NCI-H187 (cell line): ENCODE data around the gene ADGRB3.
"Not testable (repeated sequence)": the region's sequence is repeated elsewhere in the genome, so short reads cannot be mapped to it uniquely, and the experiment has no call there.

Source experiments
- DNase-seq, 2 experiments: peaks; one replicate each; lab custom pipeline; 2025; lab: John Stamatoyannopoulos, UW

ADGRB3 gene

DNA sequence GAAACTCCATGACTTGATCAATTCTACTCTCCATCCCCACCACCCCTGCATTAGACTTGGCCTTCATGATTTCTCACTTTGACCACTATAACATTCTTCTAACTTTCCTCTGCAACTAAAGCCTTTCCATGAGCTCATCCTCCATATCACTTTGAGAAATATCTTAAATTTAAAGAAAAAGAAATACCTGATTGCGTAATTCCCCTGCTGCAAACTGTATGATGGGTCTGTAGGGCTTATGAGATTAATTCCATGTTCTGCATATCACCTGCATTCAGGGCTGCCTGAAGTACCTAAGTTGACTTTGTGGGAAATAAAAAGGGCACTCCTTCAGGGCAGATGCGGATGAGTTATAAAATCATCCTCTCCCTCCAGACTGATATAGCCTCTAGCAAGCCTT is 611.9 kb downstream of the ADGRB3 start:
- DNase-seq = no peak

DNA sequence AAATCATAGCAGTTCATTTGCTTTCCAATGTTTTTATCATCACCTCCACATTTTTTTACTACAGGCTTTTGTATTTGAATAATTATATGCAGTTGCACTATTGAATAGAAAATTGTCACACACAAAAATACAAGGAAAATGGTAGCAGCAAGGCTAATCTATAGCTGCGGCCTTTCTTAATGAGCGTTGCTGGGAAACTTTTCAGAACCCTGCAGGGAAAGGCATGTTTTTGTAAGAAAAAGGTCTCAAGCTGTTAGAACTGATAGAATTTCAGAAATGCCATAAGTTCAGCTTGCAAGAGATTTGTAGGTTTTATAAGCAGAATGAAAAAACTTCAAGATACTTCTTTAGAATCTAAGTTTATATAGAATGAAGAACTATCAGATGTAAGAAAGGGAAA is 625.9 kb downstream of the ADGRB3 start:
- no peak for DNase-seq

GRCh38 chr6:69263297-69263696 is 628.2 kb downstream of the ADGRB3 start:
- no peak for DNase-seq

GRCh38 chr6:69265090-69265489 is 630.0 kb downstream of the ADGRB3 start:
- DNase-seq = no peak

GRCh38 chr6:69265706-69266105 is 630.6 kb downstream of the ADGRB3 start:
- no peak for DNase-seq

DNA sequence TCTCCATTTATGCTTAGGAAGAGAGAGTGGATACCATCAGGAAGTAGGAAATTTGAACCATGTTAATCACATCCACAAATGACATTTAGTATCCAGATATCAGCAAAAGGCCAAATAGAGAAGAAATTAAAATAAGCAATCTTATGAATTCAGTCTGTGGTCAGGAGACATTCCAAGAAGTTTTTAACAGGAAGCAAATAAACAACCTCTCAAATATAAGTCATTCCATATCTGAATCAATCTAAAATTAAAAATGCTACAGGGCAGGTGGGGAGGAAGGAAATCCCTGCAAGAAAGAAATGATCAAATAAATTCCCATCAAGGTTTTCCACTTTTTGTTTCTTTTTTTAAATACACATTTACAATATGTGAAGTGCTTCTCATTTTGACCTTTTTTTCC is 641.1 kb downstream of the ADGRB3 start:
- no peak for DNase-seq

- no peak for DNase-seq
Measured at GRCh38 chr6:69279805-69280204, 644.7 kb downstream of the ADGRB3 start.

- DNase-seq = no peak
Measured at GRCh38 chr6:69280858-69281257, 645.8 kb downstream of the ADGRB3 start.

- DNase-seq = no peak
Measured at GRCh38 chr6:69284176-69284730, 649.2 kb downstream of the ADGRB3 start.

DNA sequence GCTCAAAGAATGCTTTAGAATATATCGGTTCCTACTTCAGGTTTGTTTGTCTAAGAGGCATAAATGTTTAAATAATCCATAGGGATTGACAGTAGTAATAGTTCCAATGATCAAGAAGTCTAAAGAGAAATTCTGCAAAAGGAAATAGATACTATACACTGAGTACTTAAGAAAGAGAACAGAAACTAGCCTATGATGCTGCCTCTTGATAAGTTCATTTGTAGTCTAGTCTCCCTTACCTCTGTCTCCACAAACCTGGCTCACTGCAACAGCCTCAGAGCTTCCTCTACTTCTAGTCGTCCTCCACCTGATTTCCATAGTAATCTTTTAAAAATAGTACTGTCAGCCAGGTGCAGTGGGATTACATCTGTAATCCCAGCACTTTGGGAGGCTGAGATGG is 650.0 kb downstream of the ADGRB3 start:
- no peak for DNase-seq

- no peak for DNase-seq
Measured at GRCh38 chr6:69286331-69286730, 651.2 kb downstream of the ADGRB3 start.

- not testable (repeated sequence) for DNase-seq
Measured at GRCh38 chr6:69288198-69288597, 653.1 kb downstream of the ADGRB3 start.

DNA sequence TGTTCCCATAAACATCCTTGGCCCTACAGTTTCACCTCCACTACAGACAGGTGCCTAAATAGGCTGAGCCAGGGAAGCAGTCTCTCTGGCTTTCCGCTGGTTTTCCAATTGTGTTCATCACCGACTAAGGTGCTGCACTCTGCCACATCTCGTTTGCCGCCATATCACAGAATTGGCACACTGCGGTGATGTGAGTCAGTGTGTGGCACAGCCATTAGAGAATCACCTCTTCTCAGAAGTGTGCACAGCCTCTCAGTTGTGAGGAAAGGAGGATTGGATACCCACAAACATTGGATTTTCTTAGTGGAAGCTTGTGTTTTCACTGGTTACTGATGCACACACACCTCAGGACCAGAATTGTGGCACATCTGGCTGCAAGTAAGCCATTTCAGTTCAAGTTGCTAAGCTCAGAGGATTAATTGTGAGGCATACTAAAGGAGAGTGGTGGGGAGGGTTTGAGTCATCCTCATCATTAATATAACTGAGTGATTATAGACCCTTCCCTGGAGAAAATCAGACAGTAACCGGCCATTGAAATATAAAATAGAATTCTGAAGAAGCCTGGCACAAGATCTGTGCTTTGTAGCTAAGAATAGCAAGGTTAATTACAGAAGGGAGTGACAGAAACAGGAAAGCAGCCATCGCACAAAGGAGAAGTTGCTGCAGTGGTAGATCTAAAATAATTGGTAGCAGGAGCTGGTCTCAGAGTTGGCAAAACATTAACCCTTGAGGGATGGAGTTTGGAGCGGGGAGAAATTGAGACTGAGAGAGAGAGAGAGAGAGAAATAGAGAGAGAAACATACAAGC is 654.8 kb downstream of the ADGRB3 start:
- DNase-seq = no peak

DNA sequence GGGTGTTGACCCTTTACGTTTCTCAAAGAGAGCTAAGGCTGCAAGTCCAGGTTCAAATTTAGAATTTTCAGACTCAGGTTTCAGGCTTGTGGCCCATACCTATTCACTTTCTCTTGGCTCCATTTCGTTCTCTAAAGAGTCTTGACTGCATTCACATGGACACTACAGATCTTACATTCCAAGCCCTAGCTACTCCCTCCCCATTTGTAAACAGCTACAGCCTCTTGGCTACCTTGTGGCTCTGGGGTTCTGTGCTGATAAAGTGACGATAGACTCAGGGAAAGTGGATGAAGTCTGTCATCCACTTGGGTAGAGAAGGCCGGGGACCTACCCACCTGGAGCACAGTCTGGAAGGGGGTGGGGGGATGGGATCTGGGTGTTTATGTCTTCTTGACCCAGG is 658.4 kb downstream of the ADGRB3 start:
- no peak for DNase-seq

- DNase-seq = no peak
Measured at GRCh38 chr6:69294407-69294806, 659.3 kb downstream of the ADGRB3 start.

DNA sequence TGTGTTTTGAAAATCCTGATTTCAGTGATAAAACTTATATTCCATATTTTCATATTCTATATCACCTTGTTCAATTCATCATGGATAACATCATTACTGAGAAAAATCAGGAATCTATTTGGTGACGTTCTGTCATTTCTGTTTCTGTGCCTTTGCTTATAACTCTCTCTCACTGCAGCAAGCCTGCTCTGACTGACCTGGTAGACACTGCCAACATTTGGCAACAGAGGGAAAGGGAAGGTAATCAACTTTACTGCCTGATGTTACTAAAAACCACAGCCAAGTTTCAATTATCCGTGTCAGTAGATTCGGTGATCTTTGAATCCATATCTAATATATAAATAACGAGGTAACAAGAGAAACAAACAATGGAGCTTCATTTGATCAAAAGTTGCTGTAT is 659.8 kb downstream of the ADGRB3 start:
- DNase-seq = no peak

- DNase-seq = no peak
Measured at GRCh38 chr6:69303382-69303781, 668.3 kb downstream of the ADGRB3 start.

DNA sequence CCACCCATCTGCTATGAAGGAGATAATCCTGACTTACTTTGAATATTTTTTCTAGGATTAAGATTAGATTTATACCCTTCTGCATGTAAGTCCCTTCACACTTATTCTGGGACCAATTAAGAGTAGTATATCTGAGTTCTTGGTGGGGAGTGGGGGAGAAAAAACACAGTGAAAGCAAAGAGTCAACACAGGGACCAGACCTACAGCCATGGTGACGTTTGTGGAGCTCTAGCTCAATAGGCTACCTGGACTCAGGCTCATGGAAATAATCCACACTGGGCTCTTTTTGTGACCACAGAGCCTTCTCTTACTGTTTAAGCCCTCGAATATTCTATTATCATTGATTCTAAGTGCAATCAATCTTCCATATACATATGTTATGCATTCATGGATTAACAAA is 670.4 kb downstream of the ADGRB3 start:
- DNase-seq = no peak

- no peak for DNase-seq
Measured at GRCh38 chr6:69308584-69308983, 673.5 kb downstream of the ADGRB3 start.

DNA sequence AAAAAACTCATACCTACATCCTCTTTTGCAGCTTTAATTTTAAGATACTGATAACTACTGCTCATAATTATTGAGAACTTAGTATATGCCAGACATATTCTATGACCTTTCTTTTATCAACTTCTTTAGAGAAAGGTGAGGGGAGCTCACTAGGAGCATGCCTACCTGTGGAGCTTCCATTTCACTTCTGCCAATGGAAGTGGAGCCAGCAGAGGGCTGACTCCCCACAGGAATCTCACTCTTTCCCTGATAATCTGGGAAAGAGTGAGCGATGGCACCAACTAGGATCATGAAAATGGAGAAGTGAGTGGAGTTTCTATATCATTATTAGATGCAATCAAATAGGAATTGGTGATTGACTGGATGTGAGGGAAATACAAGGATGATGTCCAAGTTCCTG is 676.8 kb downstream of the ADGRB3 start:
- DNase-seq = no peak

DNA sequence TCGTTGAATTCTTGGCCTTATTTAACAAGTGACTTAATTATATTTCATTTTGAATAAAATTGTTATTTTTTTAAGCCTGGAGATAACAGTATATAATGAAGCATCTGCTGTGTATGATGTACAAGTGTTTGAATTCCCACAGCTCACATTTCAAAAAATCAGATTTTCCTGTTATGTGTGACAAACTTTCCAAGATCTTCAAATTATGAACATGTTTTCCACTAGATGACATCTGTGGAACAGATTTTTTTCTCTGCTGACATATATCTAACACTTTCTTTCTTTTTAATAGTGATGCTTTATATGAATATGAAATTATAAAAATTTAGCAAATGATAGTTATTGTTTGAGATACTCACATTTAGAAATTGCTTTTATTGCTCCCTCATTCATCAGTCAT is 678.9 kb downstream of the ADGRB3 start:
- DNase-seq = no peak

DNA sequence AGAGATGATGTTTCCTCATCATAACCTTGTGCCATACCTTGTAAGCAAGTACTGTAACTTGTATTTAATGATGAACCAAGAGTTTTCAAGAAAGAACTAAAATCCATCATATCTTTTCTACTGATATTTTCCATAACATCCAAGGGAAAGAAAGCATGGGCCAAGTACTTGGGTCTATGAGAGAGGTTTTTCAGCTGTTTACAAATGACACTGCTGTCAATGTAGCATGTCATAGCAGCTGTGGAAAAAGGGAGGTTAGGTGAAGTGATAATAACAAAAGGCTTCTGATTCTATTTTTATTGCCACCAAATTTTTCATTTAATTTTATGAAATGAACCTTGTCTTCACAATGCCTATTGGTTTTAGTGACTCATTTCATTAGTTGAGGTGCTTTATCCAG is 679.4 kb downstream of the ADGRB3 start:
- DNase-seq = no peak

- DNase-seq = no peak
Measured at GRCh38 chr6:69331886-69332285, 696.8 kb downstream of the ADGRB3 start.

DNA sequence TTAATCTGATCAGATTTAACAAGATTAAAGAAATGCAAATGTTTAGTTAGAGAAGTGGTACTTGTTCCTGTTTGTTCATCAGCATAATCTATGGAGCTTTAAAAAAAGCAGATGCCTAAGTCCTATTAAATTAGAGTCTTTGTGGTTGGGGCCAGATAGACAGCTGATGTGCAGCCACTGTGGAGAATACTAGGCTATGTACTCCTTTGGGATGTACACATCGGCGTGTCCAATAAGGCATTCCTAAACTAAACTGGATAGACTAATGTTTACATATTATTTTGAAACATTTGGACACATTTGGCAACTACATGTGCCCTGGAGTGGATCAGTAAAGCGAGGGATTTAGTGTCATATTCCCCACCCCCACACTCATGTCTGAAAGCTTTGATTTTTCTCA is 702.2 kb downstream of the ADGRB3 start:
- DNase-seq = no peak
